Small intestine (tissue), 7 donors: ENCODE data around the gene TTLL6. TPM values are rescaled to one million over a fixed set of nuclear protein-coding genes. Genes with fewer than 3 reads are reported as not detected.

ENCODE experiments used
- DNase-seq, 2 donors: peaks; one replicate each; pipeline versions ENCODE4 v3.0.0 to v3.0.0-alpha.2; 2013
- FAIRE-seq: peaks from 2 replicates; lab custom pipeline; 2012; peaks lifted over from hg19 to GRCh38; lab: Jason Lieb, UNC
- H3K27ac ChIP-seq, 3 donors: one replicate each; pipeline ENCODE4 v1.5.1; 2013; ENCODE audit warnings: low read length in 2 of 3, mild to moderate bottlenecking in 2 of 3, control low read depth in 1 of 3, inconsistent platforms in 1 of 3, low read depth in 1 of 3, moderate library complexity in 1 of 3
- H3K27me3 ChIP-seq, 3 donors: one replicate each; pipeline ENCODE4 v1.6.1; 2013; ENCODE audit warnings: low read length in 3 of 3, inconsistent platforms in 1 of 3; ENCODE audit not compliant: control insufficient read depth in 3 of 3, insufficient read depth in 3 of 3
- H3K36me3 ChIP-seq, 3 donors: one replicate each; pipeline ENCODE4 v1.6.1; 2013; ENCODE audit warnings: low read length in 3 of 3, inconsistent platforms in 1 of 3, low read depth in 1 of 3, mild to moderate bottlenecking in 1 of 3, moderate library complexity in 1 of 3; ENCODE audit not compliant: control insufficient read depth in 3 of 3, insufficient read depth in 2 of 3
- H3K4me1 ChIP-seq, 3 donors: one replicate each; pipeline ENCODE4 v1.6.1; 2013; ENCODE audit warnings: low read length in 2 of 3, inconsistent platforms in 1 of 3, low read depth in 1 of 3, mild to moderate bottlenecking in 1 of 3, moderate library complexity in 1 of 3; ENCODE audit not compliant: control insufficient read depth in 3 of 3, insufficient read depth in 2 of 3
- H3K4me3 ChIP-seq, 3 donors: one replicate each; pipeline ENCODE4 v1.5.1; 2013; ENCODE audit warnings: low read length in 3 of 3, control low read depth in 1 of 3, inconsistent platforms in 1 of 3, low read depth in 1 of 3, mild to moderate bottlenecking in 1 of 3, moderate library complexity in 1 of 3
- H3K9me3 ChIP-seq, 2 donors: one replicate each; pipeline ENCODE4 v1.6.1; 2013; ENCODE audit warnings: low read depth in 1 of 2, low read length in 1 of 2; ENCODE audit not compliant: control insufficient read depth in 2 of 2, insufficient read depth in 1 of 2
- WGBS, 3 donors: extraction: QIAGEN DNeasy Blood & Tissue Kit; methylation state at CpG; one replicate each; pipeline ENCODE4 v1.1.7; 2013; 5-methylcytosine and 5-hydroxymethylcytosine counted together
- polyA plus RNA-seq, 4 donors: library from polyadenylated mRNA; stranded (reverse) in 3 of 4; unstranded in 1 of 4; fragments of 200-250 nt in 3 of 4; fragments of 120-200 nt in 1 of 4; gene quantifications; one replicate each; pipeline versions ENCODE4 v1.2.1 to v1.2.3, GENCODE V29; 2013
- donor health status: healthy with polysubstance abuse.
- donor health status: control.
- donor health status: control.
- donor health status: Bipolar disorder and iron deficiency.
- donor health status: healthy.

The TTLL6 gene
- polyA plus RNA-seq, 4 donors: 1.6 to 4.2 (median 2.9) TPM

DNA sequence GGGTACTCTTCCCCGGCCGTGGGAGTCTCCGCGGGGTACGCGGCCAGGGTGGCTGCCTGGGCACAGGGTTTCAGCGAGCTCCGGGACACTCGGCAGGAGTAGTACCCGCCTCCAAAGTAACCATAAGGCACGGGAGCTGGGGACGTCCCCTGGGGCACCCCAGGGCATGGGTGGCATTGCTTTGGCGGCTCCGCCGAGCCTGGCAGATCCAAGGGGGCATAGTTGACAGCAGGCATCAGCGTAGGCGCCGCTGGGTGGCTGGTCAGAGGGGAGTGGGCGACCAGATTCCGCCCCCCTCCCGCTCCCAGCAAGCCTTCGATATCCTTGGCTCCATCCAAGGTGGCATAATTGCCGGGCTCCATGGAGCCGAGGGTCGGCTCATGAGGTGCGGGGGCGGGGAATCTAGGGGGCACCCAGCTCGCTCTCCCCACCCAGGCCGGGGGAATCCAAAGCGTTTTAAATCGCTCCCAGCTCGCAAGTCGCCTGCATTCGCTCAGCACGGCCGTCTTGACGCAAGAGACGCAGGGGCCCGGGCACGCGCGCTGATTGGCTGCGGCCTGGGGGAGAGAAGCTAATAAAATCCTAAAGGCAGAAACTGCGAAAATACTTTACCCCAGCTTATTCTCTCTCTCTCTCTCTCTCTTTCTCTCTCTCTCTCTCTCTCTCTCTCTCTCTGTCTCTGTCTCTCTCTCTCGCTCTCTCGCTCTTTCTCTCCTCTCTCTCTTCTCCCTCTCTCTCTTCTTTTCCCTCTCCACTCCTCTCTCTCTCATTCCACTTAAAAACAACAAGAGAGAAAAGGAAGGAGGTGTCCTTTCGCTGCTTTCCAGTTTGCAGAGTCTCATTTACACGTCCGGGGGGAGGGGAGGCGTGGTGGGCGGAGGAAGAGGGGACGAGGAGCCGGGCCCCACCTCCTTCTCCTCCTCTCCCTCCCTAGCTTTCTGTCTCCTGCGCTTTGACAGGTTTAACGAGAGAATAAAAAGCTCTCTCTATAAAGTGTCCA is 88.5 kb downstream of the TTLL6 start, which contains the start of gene HOXB13:
TSS of gene HOXB13 (minus strand) at position 519 of the 1,000 bp plus-strand sequence. CDS start at position 362, 157 bp downstream.
- H3K36me3 ChIP-seq: no peaks in the 10 kb centered on the region
- 5 to 6% (median 5%) methylated on average over 51 to 55 of the region's 55 CpGs for WGBS, 3 donors
- peak within 1 kb of the TSS; percentile 1 to 25 (median 22) for H3K4me3 ChIP-seq
- peaks cover 0 to 99% (median 61%) of the 10 kb centered on the region in 3 donors for H3K27me3 ChIP-seq
- no peaks in the 10 kb centered on the region for H3K9me3 ChIP-seq
- peaks cover 2 to 15% (median 3%) of the 10 kb centered on the region in 3 donors for H3K4me1 ChIP-seq
- DNase-seq (peak in 1 of 2 donors; percentile 62), FAIRE-seq (no peak)
- peak within 1 kb of the TSS in 1 of 3 donors; percentile 25 for H3K27ac ChIP-seq

DNA sequence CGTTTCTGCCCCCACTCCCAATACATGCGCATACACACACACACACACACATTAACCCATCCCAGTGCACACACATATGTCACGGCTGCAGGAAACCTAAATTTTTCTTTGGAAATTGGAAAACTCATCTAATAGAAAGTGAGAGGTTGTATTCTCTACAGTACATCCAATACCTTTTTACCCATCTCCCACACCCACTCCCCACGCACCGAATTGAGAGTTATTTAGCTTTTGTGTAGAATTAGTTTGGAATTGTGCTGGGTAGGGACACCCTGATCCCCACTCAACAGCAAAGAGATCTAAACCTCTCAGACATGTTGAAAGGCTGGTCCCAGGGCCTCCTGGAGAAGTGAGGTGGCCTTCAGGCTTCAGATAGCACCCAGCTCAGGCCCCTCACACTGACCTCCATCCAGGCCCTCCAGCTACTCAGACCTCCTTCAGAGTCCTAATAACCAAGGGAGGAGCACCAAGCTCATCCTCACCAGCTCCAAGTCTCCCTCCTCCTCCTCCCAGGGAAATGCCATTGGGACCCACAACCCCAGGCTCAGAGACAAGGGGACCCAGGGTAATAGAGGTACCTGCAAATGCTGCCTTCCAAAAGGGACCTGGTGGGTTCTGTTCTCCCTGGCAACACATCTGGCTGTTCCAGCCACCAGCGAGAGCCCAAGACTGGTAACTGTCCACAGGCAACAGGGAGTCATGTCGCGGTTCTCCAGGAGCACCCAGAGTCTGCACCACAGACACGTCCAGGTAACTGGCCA is 89.4 kb downstream of the TTLL6 start:
- DNase-seq (no peak), FAIRE-seq (no peak)
- WGBS, 3 donors: 31 to 34% (median 34%) methylated on average over 9 of the region's 9 CpGs
- Histone ChIP-seq H3K27me3 (peaks cover 0 to 99% (median 62%) of the 10 kb centered on the region in 3 donors), H3K36me3 (no peaks in the 10 kb centered on the region), H3K4me1 (peaks cover 2 to 21% (median 5%) of the 10 kb centered on the region in 3 donors), H3K27ac (no peak overlapping the region), H3K4me3 (peak overlapping the region in 2 of 3 donors; percentile 22 to 25), H3K9me3 (no peaks in the 10 kb centered on the region)

DNA sequence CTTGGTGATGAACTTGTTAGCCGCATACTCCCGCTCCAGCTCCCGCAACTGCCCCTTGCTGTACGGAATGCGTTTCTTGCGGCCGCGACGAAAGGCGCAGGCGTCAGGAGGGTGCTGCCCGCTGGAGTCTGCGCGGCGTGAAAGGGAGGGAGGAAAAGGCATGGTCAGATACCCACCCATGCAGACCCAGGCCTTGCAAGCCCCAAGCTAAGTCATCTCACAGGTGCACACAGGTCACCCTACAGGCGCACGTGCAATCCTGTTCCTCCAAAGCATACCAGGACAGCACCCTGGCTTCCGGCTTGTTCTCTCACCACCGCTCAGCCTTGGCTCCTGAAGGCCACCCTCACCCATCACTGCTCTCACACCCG is 90.1 kb downstream of the TTLL6 start:
- H3K4me3 ChIP-seq: no peak overlapping the region
- FAIRE-seq (no peak), DNase-seq (peak in 1 of 2 donors; percentile 31)
- WGBS, 3 donors: 8 to 13% (median 8%) methylated on average over 17 to 20 of the region's 20 CpGs
- no peak overlapping the region for H3K27ac ChIP-seq
- peaks cover 0 to 1% of the 10 kb centered on the region in 2 donors for H3K9me3 ChIP-seq
- peaks cover 0 to 99% (median 66%) of the 10 kb centered on the region in 3 donors for H3K27me3 ChIP-seq
- H3K36me3 ChIP-seq: no peaks in the 10 kb centered on the region
- peaks cover 2 to 21% (median 5%) of the 10 kb centered on the region in 3 donors for H3K4me1 ChIP-seq

DNA sequence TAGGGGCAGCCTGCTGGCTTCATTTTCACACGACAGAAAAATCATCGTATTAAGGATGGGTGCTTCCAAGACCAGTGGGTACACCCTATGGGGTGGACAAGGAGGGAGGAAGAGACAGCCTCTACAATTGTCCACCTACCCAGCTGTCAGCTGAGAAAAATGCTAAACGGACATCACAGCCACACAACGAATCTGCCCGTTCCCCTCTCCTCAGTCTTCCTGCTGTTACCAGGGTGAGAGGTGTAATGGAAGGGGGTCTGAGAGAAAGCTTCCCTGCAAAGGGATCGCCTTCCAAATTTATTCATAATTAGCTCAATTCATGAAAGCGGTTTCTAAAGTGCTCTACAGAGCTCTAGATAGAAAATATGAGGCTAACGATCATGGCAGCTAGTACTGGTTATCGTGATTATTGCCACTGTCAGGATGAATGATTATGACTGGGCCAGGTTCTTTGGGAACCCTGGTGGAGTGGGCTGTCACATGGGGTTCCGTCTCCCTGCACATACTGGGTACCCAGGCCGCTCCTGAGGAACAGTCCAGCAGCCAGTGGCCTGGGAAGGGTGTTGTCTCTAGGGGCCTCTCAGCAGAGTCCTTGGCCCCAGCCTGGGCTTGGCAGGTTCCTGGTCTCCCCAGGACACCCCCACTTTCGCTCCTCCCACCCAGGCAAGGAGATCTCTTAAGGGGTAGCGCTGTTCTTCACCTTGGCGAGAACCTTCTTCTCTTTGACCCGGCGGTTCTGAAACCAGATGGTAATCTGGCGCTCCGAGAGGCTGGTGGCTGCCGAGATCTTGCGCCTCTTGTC is 90.7 kb downstream of the TTLL6 start:
- FAIRE-seq: no peak
- Histone ChIP-seq H3K4me1 (peaks cover 2 to 21% (median 5%) of the 10 kb centered on the region in 3 donors), H3K27ac (no peak overlapping the region), H3K36me3 (no peaks in the 10 kb centered on the region), H3K4me3 (no peak overlapping the region), H3K27me3 (peaks cover 0 to 99% (median 69%) of the 10 kb centered on the region in 3 donors), H3K9me3 (peaks cover 0 to 3% of the 10 kb centered on the region in 2 donors)
- WGBS, 3 donors: 10 to 14% (median 13%) methylated on average over 20 of the region's 20 CpGs
- DNase-seq: peak in 1 of 2 donors; percentile 22

DNA sequence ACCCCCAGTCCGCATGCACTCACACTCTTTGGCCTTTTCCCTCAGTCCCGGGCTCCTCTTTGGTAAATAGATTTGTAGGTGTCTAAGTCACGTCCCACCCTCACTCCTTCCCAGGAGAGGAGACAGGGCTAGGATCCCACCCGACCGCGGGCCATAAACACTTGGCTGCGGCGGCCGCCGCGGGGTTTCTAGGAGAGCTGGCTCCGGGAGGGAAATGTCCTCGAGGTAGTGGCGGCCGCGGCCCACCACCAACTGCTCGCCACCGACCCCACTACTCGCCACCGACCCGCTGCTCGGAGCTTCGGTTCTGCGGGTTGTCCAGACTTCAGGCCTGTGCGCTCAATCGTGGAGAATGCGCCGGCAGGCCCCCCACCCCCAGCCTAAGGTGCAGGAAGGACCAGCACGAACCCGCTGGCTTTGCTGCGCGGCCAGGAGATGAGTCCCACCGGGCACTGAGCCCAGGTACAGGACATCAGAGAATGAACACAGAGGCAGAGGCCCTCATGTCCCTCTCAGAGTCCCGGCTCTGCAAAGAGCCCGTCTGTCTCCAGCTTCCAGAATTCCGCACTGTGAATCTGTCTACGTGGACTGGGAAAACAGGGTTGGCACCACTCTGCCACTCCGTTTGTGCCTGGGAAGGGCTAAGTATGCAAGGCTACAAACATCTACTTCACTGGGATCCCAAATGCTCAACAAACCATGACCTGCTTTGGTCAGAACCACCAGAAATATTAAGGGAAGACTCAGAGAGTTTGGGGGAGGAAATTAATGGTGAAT is 91.6 kb downstream of the TTLL6 start:
- Histone ChIP-seq H3K27me3 (peaks cover 0 to 100% (median 76%) of the 10 kb centered on the region in 3 donors), H3K27ac (no peak overlapping the region), H3K4me1 (peaks cover 2 to 21% (median 5%) of the 10 kb centered on the region in 3 donors), H3K4me3 (no peak overlapping the region), H3K9me3 (peaks cover 0 to 3% of the 10 kb centered on the region in 2 donors), H3K36me3 (no peaks in the 10 kb centered on the region)
- no peak for FAIRE-seq
- peak in 1 of 2 donors; percentile 38 for DNase-seq
- WGBS, 3 donors: 3 to 8% (median 5%) methylated on average over 37 to 38 of the region's 38 CpGs

DNA sequence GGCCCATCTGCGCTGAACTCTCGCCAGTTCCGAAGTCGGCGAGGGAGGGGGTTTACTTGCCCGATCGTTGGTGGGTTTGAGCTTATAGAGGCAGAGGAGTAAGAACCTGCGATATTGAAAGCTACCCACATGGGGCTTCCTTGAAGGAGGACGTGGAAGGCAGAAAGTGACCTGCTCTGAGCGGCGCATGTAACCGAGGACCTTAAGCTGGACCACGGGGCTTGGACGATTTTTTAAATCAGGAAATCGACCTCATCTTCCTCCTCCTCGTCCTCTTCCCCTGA is 92.1 kb downstream of the TTLL6 start:
- peak in 1 of 2 donors; percentile 54 for DNase-seq
- Histone ChIP-seq H3K4me1 (peaks cover 2 to 21% (median 5%) of the 10 kb centered on the region in 3 donors), H3K4me3 (peak overlapping the region in 1 of 3 donors; percentile 29), H3K36me3 (no peaks in the 10 kb centered on the region), H3K27me3 (peaks cover 0 to 100% (median 78%) of the 10 kb centered on the region in 3 donors), H3K27ac (no peak overlapping the region), H3K9me3 (peaks cover 0 to 3% of the 10 kb centered on the region in 2 donors)
- WGBS, 3 donors: 1 to 3% (median 2%) methylated on average over 16 of the region's 16 CpGs
- FAIRE-seq: no peak

DNA sequence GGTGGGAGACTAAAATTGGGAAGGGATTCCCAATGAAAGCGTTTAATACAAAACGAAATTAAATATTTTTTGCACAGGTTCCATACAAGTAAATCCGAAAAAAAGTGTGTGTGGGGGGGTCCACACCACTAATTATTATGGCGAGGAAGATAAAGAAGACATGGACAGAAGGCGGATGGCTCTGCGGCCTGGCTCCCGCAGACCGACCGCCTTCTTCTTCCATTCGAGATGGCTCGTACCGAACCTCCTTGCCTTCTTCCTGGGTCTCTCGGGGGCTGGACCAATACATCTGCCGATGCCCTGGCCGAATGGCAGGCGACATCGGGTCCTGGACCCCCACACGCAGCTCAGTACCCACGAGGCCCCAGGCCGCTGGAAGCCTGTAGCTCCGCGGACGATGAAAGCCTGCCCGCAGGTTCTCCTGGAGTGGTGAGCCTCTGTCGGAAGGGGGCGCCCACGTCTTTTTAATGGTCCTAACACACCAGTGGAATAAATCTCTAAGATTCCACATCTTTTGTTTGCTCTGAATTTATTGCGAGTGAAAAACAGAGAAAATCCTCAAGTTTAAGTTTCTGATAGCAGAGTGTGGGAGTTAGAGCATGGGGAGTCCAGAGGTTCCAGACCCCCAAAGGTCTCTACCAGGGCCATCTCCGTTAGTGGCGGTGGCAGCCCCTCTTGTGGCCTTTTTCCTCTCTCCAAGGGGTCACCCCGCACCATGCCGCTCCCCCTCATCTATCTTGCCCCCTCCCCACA is 92.6 kb downstream of the TTLL6 start:
- peak; percentile 85 to 87 for DNase-seq
- no peak for FAIRE-seq
- Histone ChIP-seq H3K9me3 (peaks cover 0 to 3% of the 10 kb centered on the region in 2 donors), H3K27ac (no peak overlapping the region), H3K27me3 (peaks cover 0 to 100% (median 78%) of the 10 kb centered on the region in 3 donors), H3K36me3 (no peaks in the 10 kb centered on the region), H3K4me3 (peak overlapping the region in 2 of 3 donors; percentile 4 to 29), H3K4me1 (peaks cover 2 to 21% (median 5%) of the 10 kb centered on the region in 3 donors)
- WGBS, 3 donors: 7 to 8% (median 8%) methylated on average over 32 of the region's 32 CpGs
